Body of pancreas (tissue), 4 donors: ENCODE results near the gene DUS1L. TPM values are rescaled to one million over a fixed set of nuclear protein-coding genes. Genes with fewer than 3 reads are reported as not detected.

Source experiments
- ATAC-seq: fragments of 150-250 bp; one replicate; pipeline ENCODE4 v1.9.1; 2016
- DNase-seq, 4 donors: peaks; one replicate each; pipeline ENCODE4 v3.0.0-alpha.2; 2019
- H3K27ac ChIP-seq, 4 donors: fragments of 200-600 bp; sonication (generic); 1 replicate in 3 of 4; 2 replicates in 1 of 4; pipeline versions ENCODE4 v1.5.1 to v1.6.1; 2016 to 2019; ENCODE audit warnings: mild to moderate bottlenecking in 1 of 4, mixed read lengths in 1 of 4, moderate library complexity in 1 of 4
- H3K27me3 ChIP-seq, 2 donors: fragments of 200-600 bp; sonication (generic); one replicate each; pipeline ENCODE4 v1.6.0; 2016; ENCODE audit warnings: mild to moderate bottlenecking in 1 of 2
- H3K36me3 ChIP-seq, 2 donors: fragments of 200-600 bp; sonication (generic); replicated peaks in 1 of 2; 2 replicates each; pipeline ENCODE4 v1.5.1; 2016; ENCODE audit warnings: low read depth in 2 of 2; ENCODE audit not compliant: insufficient read depth in 1 of 2
- H3K4me1 ChIP-seq: fragments of 200-600 bp; sonication (generic); one replicate; pipeline ENCODE4 v1.6.0; 2016
- H3K4me3 ChIP-seq, 2 donors: fragments of 200-600 bp; sonication (generic); 1 replicate in 1 of 2; 2 replicates in 1 of 2; pipeline ENCODE4 v1.5.1; 2016 to 2019
- H3K9me3 ChIP-seq, 3 donors: fragments of 200-600 bp; sonication (generic); 1 replicate in 2 of 3; 2 replicates in 1 of 3; pipeline ENCODE4 v1.5.1; 2016
- CTCF ChIP-seq, 7 experiments: fragments of 450-650 bp in 4 of 7; fragments of 200-600 bp in 3 of 7; sonication (generic) in 3 of 7; IDR thresholded peaks; one replicate each; pipeline ENCODE4 v1.5.1; 2016 to 2019; ENCODE audit warnings: antibody characterized with exemption in 7 of 7
- POLR2A ChIP-seq, 3 donors: fragments of 450-650 bp; IDR thresholded peaks; one replicate each; pipeline ENCODE4 v1.6.1; 2016; ENCODE audit warnings: antibody characterized with exemption in 3 of 3, mild to moderate bottlenecking in 2 of 3
- WGBS, 2 donors: methylation state at CpG; one replicate each; pipeline ENCODE4 v1.1.5; 2017; 5-methylcytosine and 5-hydroxymethylcytosine counted together
- intact Hi-C: fragments of 100-400 bp; cut with DNase I; formaldehyde crosslinking; loops from one replicate; pipeline ENCODE4 v1.15.1; 2023
- total RNA-seq, 2 donors: library from RNA; depleted of rRNA; stranded (reverse); fragments of >200 nt; gene quantifications; one replicate each; pipeline ENCODE4 v1.1.0, GENCODE V29; 2016

DUS1L gene
- total RNA-seq, 2 donors from 2014 or later, result 76.0 to 128 TPM

GRCh38 chr17:82088838-82089722 is 23.5 kb upstream of the DUS1L start:
- DNase-seq (no peak), ATAC-seq (no peak)
- no peak overlapping the region for H3K4me3 ChIP-seq
- H3K9me3 ChIP-seq, result no peaks in the 10 kb centered on the region
- TF ChIP-seq CTCF (IDR thresholded peaks at IDR 0.05) (no peak), POLR2A (IDR thresholded peaks at IDR 0.05) (no peak)
- intact Hi-C loops, result no loop called here
- H3K36me3 ChIP-seq, result peaks cover 10 to 61% of the 10 kb centered on the region in 2 donors
- no peaks in the 10 kb centered on the region for H3K27me3 ChIP-seq
- 93 to 100% methylated on average over 2 to 43 of the region's 47 CpGs for WGBS, 2 donors
- no peak overlapping the region for H3K27ac ChIP-seq
- no peaks in the 10 kb centered on the region for H3K4me1 ChIP-seq

GRCh38 chr17:82087961-82088837 is 22.6 kb upstream of the DUS1L start:
- ATAC-seq (no peak), DNase-seq (no peak)
- no peak for TF ChIP-seq POLR2A (IDR thresholded peaks at IDR 0.05)
- no peak for TF ChIP-seq CTCF (IDR thresholded peaks at IDR 0.05)
- Histone ChIP-seq H3K27ac (no peak overlapping the region), H3K9me3 (no peaks in the 10 kb centered on the region), H3K27me3 (no peaks in the 10 kb centered on the region), H3K36me3 (peaks cover 19 to 66% of the 10 kb centered on the region in 2 donors), H3K4me3 (no peak overlapping the region), H3K4me1 (no peaks in the 10 kb centered on the region)
- intact Hi-C loops, result no loop called here
- 94 to 95% methylated on average over 37 to 48 of the region's 48 CpGs for WGBS, 2 donors

GRCh38 chr17:82086941-82087906 is 21.6 kb upstream of the DUS1L start:
- Histone ChIP-seq H3K36me3 (peaks cover 21 to 63% of the 10 kb centered on the region in 2 donors), H3K4me3 (no peak overlapping the region), H3K4me1 (no peaks in the 10 kb centered on the region), H3K9me3 (no peaks in the 10 kb centered on the region), H3K27me3 (no peaks in the 10 kb centered on the region), H3K27ac (no peak overlapping the region)
- ATAC-seq (no peak), DNase-seq (no peak)
- intact Hi-C loops, result no loop called here
- 89 to 91% methylated on average over 15 to 36 of the region's 39 CpGs for WGBS, 2 donors
- TF ChIP-seq CTCF (IDR thresholded peaks at IDR 0.05), result no peak
- TF ChIP-seq POLR2A (IDR thresholded peaks at IDR 0.05), result no peak

DNA sequence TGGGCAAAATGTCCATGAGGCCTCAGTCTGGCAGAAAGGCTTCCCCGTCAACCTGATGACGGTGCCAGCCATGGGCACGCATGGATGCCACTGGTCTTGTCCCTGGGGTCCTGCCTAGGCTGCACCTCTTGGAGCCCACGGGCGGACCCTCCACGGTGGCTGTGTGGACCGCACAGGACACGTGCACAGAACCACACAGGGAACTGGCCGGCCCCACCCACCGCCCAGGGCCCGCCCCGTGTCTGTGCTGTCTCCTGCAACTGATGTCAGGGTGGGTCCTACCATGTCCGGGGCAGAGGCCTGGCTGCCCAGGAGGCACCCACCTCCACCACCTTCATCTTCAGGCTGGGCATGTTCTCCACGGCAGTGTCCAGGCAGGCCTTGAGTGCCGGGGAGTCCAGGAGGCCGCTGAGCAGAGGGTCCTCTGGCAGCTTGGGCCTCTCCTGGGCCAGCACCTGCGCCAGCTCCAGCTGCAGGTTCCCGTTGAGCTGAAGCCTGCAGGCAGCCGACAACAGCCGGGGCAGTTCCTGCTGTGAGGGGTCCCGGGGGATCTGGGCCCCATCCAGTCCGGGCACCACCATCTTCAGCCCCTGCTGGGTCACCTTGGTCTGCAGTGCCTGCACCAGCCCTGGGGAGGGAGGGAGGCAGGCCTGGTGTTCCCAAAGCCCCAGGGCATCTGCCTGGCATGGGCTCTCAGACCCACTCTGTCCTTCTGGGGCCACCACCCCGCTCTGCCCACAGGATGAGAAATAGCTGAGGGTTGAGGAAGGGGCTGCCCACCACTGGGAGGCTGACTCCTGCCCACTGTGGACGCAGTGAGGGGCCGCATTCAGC is 20.5 kb upstream of the DUS1L start:
- 95 to 100% methylated on average over 3 to 16 of the region's 25 CpGs for WGBS, 2 donors

More for the DNA sequence above, 20.5 kb upstream of the DUS1L start:
- no peaks in the 10 kb centered on the region for H3K9me3 ChIP-seq
- no peak overlapping the region for H3K27ac ChIP-seq
- DNase-seq (no peak), ATAC-seq (no peak)
- H3K36me3 ChIP-seq, result peaks cover 21 to 57% of the 10 kb centered on the region in 2 donors
- TF ChIP-seq CTCF (IDR thresholded peaks at IDR 0.05) (no peak), POLR2A (IDR thresholded peaks at IDR 0.05) (no peak)
- H3K27me3 ChIP-seq, result no peaks in the 10 kb centered on the region
- no peak overlapping the region for H3K4me3 ChIP-seq
- intact Hi-C loops, result no loop called here
- H3K4me1 ChIP-seq, result no peaks in the 10 kb centered on the region
